Uterus (tissue), 4 donors: ENCODE data around the gene YWHAQ. TPM values are rescaled to one million over a fixed set of nuclear protein-coding genes. Genes with fewer than 3 reads are reported as not detected.
"Not testable (repeated sequence)": the region's sequence is repeated elsewhere in the genome, so short reads cannot be mapped to it uniquely, and the experiment has no call there.

Experiments
- DNase-seq, 2 donors: peaks; one replicate each; pipeline ENCODE4 v3.0.0-alpha.2; 2019 to 2020
- H3K27ac ChIP-seq, 2 donors: fragments of 200-600 bp; sonication (generic); 1 replicate in 1 of 2; 2 replicates in 1 of 2; pipeline ENCODE4 v1.5.1; 2016 to 2018
- H3K27me3 ChIP-seq, 2 donors: fragments of 200-600 bp; sonication (generic); one replicate each; pipeline ENCODE4 v1.5.1; 2018 to 2019; ENCODE audit warnings: control low read depth in 1 of 2
- H3K36me3 ChIP-seq, 2 donors: fragments of 200-600 bp; sonication (generic); one replicate each; pipeline ENCODE4 v1.5.1; 2019; ENCODE audit warnings: control low read depth in 1 of 2
- H3K4me1 ChIP-seq, 2 donors: fragments of 200-600 bp; sonication (generic); one replicate each; pipeline ENCODE4 v1.5.1; 2018 to 2019; ENCODE audit warnings: control low read depth in 1 of 2
- H3K4me3 ChIP-seq, 2 donors: fragments of 200-600 bp; sonication (generic); 1 replicate in 1 of 2; 2 replicates in 1 of 2; pipeline ENCODE4 v1.5.1; 2018 to 2019; ENCODE audit warnings: mild to moderate bottlenecking in 1 of 2
- H3K9me3 ChIP-seq, 2 donors: fragments of 200-600 bp; sonication (generic); one replicate each; pipeline ENCODE4 v1.5.1; 2019; ENCODE audit warnings: control low read depth in 1 of 2
- CTCF ChIP-seq, 4 experiments: fragments of 200-600 bp in 2 of 4; fragments of 450-650 bp in 2 of 4; sonication (generic) in 2 of 4; IDR thresholded peaks; one replicate each; pipeline ENCODE4 v1.5.1; 2016 to 2019; ENCODE audit warnings: antibody characterized with exemption in 4 of 4, mild to moderate bottlenecking in 2 of 4, moderate library complexity in 1 of 4
- POLR2A ChIP-seq, 2 donors: fragments of 450-650 bp; IDR thresholded peaks; one replicate each; pipeline ENCODE4 v1.6.1; 2016; ENCODE audit warnings: antibody characterized with exemption in 2 of 2, mild to moderate bottlenecking in 1 of 2, moderate library complexity in 1 of 2
- intact Hi-C: fragments of 100-400 bp; cut with DNase I; formaldehyde crosslinking; loops from one replicate; pipeline ENCODE4 v1.15.1; 2023; ENCODE audit warnings: low total_unique reads
- total RNA-seq, 4 donors: library from RNA; depleted of rRNA in 3 of 4; stranded (reverse); fragments of >200 nt in 3 of 4; gene quantifications; one replicate each; pipeline versions ENCODE4 v1.1.0 to v1.2.4, GENCODE V29; 2014 to 2023
- donor health status: DM: yes; HTN: yes; CAD: no.

YWHAQ gene
- total RNA-seq, 4 donors from 2014 or later = 155 to 275 (median 254) TPM

- intact Hi-C loops = loop anchor here (10.0 kb wide), 1 partner anchor 75 kb away; the partner anchor contains the start of gene ADAM17
- Histone ChIP-seq H3K27me3 (no peaks in the 10 kb centered on the region), H3K27ac (peak overlapping the region; percentile 97), H3K4me3 (peak overlapping the region; percentile 81 to 92), H3K9me3 (no peaks in the 10 kb centered on the region), H3K4me1 (peaks cover 16 to 22% of the 10 kb centered on the region in 2 donors), H3K36me3 (no peaks in the 10 kb centered on the region)
- TF ChIP-seq POLR2A (IDR thresholded peaks at IDR 0.05) (no peak), CTCF (IDR thresholded peaks at IDR 0.05) (no peak)
- no peak for DNase-seq
Observed at GRCh38 chr2:9629222-9630116, 1.3 kb downstream of the YWHAQ start.

DNA sequence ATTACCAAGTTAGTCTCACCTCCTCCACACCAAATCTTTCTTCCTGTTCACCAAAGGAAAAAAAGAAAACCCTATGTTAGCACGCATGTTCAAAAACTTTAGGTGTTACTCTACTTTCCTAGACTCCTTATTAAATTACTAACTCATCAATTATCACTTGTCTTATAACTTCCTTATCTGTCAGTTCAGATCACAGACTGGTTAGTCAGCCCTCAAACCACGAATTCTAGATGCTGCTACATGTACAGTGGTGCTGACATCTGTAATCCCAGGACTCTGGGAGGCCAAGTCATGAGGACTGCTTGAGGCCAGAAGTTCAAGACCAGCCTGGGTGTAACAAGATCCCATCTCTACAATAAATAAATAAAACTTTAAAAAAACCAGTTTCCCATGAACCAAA lies 3.5 kb downstream of the YWHAQ start:
- H3K9me3 ChIP-seq = no peaks in the 10 kb centered on the region
- no peak overlapping the region for H3K27ac ChIP-seq
- no peak overlapping the region for H3K4me3 ChIP-seq
- H3K4me1 ChIP-seq = peaks cover 16 to 33% of the 10 kb centered on the region in 2 donors
- no peak for DNase-seq
- no peaks in the 10 kb centered on the region for H3K27me3 ChIP-seq
- intact Hi-C loops = no loop called here
- H3K36me3 ChIP-seq = no peaks in the 10 kb centered on the region
- TF ChIP-seq POLR2A (IDR thresholded peaks at IDR 0.05) (no peak), CTCF (IDR thresholded peaks at IDR 0.05) (no peak)

GRCh38 chr2:9623151-9623550 lies 7.6 kb downstream of the YWHAQ start:
- Histone ChIP-seq H3K27me3 (no peaks in the 10 kb centered on the region), H3K27ac (no peak overlapping the region), H3K36me3 (no peaks in the 10 kb centered on the region), H3K4me1 (peaks cover 16 to 35% of the 10 kb centered on the region in 2 donors), H3K4me3 (no peak overlapping the region), H3K9me3 (no peaks in the 10 kb centered on the region)
- intact Hi-C loops = no loop called here
- TF ChIP-seq POLR2A (IDR thresholded peaks at IDR 0.05) (no peak), CTCF (IDR thresholded peaks at IDR 0.05) (no peak)
- DNase-seq = no peak

DNA sequence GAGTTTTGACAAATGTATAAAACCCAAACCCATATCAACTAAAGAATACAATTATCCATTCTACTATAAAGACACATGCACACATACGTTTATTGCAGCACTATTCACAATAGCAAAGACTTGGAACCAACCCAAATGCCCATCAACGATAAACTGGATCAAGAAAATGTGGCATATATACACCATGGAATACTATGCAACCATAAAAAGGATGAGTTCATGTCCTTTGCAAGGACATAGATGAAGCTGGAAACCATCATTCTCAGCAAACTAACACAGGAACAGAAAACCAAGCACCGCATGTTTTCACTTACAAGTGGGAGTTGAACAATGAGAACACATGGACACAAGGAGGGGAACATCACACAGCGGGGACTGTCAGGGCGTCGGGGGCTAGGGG lies 9.1 kb downstream of the YWHAQ start:
- DNase-seq, H3K27ac ChIP-seq, H3K27me3 ChIP-seq, H3K4me3 ChIP-seq, H3K9me3 ChIP-seq, intact Hi-C loops, H3K36me3 ChIP-seq: not testable (repeated sequence)
- peaks cover 10 to 25% of the 10 kb centered on the region in 2 donors for H3K4me1 ChIP-seq

GRCh38 chr2:9618410-9618809 lies 12.4 kb downstream of the YWHAQ start:
- H3K4me1 ChIP-seq = peaks cover 3 to 4% of the 10 kb centered on the region in 2 donors

More at GRCh38 chr2:9618410-9618809, 12.4 kb downstream of the YWHAQ start:
- Histone ChIP-seq H3K9me3 (no peaks in the 10 kb centered on the region), H3K27me3 (no peaks in the 10 kb centered on the region), H3K36me3 (no peaks in the 10 kb centered on the region), H3K4me3 (no peak overlapping the region), H3K27ac (no peak overlapping the region)
- intact Hi-C loops = no loop called here
- TF ChIP-seq CTCF (IDR thresholded peaks at IDR 0.05) = no peak
- no peak for TF ChIP-seq POLR2A (IDR thresholded peaks at IDR 0.05)
- DNase-seq = no peak
